KMS-11 (cell line): Measurements from ENCODE around the gene INPP5B.

ENCODE experiments used
- H2AFZ ChIP-seq: fragments of 200-600 bp; sonication (generic); 2 replicates; pipeline ENCODE4 v1.6.1; 2016; ENCODE audit warnings: antibody characterized with exemption, mixed run types, low read depth
- H3K27ac ChIP-seq: fragments of 200-600 bp; sonication (generic); 2 replicates; pipeline ENCODE4 v1.6.1; 2016; ENCODE audit warnings: mild to moderate bottlenecking, mixed run types
- H3K27me3 ChIP-seq: fragments of 200-600 bp; sonication (generic); 2 replicates; pipeline ENCODE4 v1.6.1; 2017; ENCODE audit warnings: mild to moderate bottlenecking, low read depth, mixed run types, moderate library complexity; ENCODE audit not compliant: insufficient read depth
- H3K36me3 ChIP-seq: fragments of 200-600 bp; sonication (generic); 2 replicates; pipeline ENCODE4 v1.6.1; 2017; ENCODE audit warnings: mild to moderate bottlenecking, mixed run types; ENCODE audit not compliant: insufficient read depth
- H3K4me1 ChIP-seq: fragments of 200-600 bp; sonication (generic); 2 replicates; pipeline ENCODE4 v1.6.1; 2016; ENCODE audit warnings: mild to moderate bottlenecking, low read depth, mixed run types; ENCODE audit not compliant: poor library complexity, severe bottlenecking
- H3K4me2 ChIP-seq: fragments of 200-600 bp; sonication (generic); 2 replicates; pipeline ENCODE4 v1.7.0; 2016; ENCODE audit warnings: mild to moderate bottlenecking, mixed run types
- H3K4me3 ChIP-seq: fragments of 200-600 bp; sonication (generic); IDR thresholded peaks from 2 replicates; pipeline ENCODE4 v1.6.1; 2017; ENCODE audit warnings: low read depth, low read length, mixed read lengths; ENCODE audit not compliant: insufficient read depth
- H3K79me2 ChIP-seq: fragments of 200-600 bp; sonication (generic); 2 replicates; pipeline ENCODE4 v1.6.1; 2016; ENCODE audit warnings: low read depth, mixed run types; ENCODE audit not compliant: insufficient read depth
- H3K9ac ChIP-seq: fragments of 200-600 bp; sonication (generic); 2 replicates; pipeline ENCODE4 v1.6.1; 2016; ENCODE audit warnings: mild to moderate bottlenecking, mixed run types
- H4K20me1 ChIP-seq: fragments of 200-600 bp; sonication (generic); 2 replicates; pipeline ENCODE4 v1.6.1; 2016; ENCODE audit warnings: mild to moderate bottlenecking, mixed run types; ENCODE audit not compliant: insufficient read depth
- TF ChIP-seq, protein P1 (sequence below): fragments of 200-600 bp; sonication (generic); conservative IDR thresholded peaks from 2 replicates; pipeline ENCODE4 v1.6.1; 2017; ENCODE audit warnings: low read depth, mild to moderate bottlenecking, antibody characterized with exemption, low read length, moderate library complexity, mixed read lengths

The INPP5B gene

DNA sequence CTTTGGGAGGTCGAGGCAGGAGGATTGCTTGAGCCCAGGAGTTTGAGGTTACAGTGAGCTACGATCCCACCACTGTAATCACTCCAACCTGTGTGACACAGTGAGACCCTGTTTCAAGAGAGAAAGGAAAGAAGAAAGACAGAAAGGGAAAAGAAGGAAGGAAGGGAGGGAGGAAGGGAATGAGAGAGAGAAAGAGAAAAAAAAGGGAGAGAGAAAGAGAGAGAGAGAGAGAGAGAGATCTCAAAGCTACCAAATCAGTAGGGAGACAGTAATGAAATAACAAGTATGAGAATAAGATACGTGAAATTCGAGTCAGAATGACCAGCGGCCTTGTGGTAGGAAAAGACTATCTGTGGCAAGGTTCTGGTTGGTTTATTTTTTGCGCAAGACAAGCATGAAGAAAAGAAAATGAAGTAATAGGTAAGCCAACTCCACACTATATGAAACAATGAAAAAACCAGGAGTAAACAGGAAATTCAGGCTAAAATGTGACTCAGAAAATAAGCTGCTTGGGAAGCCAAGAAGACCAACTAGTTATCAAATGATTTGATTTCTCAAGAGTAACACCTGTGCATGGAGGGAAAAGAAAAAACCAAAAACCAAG lies 96.4 kb downstream of the INPP5B start:
- Histone ChIP-seq H4K20me1 (no peaks in the 10 kb centered on the region), H3K9ac (no peak overlapping the region), H3K36me3 (no peaks in the 10 kb centered on the region), H3K4me3 (no peak overlapping the region), H3K4me1 (peaks cover 20% of the 10 kb centered on the region), H3K4me2 (no peak overlapping the region), H3K27ac (no peak overlapping the region), H3K79me2 (peaks cover 38% of the 10 kb centered on the region; the same call in 1 of the 2 replicates), H3K27me3 (no peaks in the 10 kb centered on the region), H2AFZ (no peak overlapping the region)
- TF ChIP-seq, protein P1, sequence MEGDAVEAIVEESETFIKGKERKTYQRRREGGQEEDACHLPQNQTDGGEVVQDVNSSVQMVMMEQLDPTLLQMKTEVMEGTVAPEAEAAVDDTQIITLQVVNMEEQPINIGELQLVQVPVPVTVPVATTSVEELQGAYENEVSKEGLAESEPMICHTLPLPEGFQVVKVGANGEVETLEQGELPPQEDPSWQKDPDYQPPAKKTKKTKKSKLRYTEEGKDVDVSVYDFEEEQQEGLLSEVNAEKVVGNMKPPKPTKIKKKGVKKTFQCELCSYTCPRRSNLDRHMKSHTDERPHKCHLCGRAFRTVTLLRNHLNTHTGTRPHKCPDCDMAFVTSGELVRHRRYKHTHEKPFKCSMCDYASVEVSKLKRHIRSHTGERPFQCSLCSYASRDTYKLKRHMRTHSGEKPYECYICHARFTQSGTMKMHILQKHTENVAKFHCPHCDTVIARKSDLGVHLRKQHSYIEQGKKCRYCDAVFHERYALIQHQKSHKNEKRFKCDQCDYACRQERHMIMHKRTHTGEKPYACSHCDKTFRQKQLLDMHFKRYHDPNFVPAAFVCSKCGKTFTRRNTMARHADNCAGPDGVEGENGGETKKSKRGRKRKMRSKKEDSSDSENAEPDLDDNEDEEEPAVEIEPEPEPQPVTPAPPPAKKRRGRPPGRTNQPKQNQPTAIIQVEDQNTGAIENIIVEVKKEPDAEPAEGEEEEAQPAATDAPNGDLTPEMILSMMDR, result no peak

DNA sequence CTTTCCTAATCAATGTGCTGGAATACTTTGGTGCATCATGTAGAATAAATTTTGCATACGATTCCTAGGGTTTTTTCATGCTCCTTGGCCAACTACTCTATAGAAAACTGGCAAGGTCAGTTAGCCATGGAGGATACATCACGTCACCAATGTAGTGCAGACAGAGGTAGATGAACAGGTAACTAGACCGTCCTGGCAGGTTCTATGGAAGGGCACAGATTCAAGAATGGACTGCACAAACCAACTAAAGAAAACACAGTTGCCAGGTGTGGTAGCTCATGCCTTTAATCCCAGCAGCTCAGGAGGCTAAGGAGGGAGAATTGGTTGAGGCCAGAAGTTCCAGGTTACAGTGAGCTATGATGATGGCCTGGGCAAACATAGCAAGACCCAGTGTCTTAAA lies 97.4 kb downstream of the INPP5B start:
- Histone ChIP-seq H3K27me3 (no peaks in the 10 kb centered on the region), H3K4me2 (no peak overlapping the region), H3K36me3 (no peaks in the 10 kb centered on the region), H3K79me2 (peaks cover 38% of the 10 kb centered on the region; the same call in 1 of the 2 replicates), H3K4me1 (peaks cover 25% of the 10 kb centered on the region), H3K9ac (no peak overlapping the region), H3K27ac (no peak overlapping the region), H3K4me3 (no peak overlapping the region), H2AFZ (no peak overlapping the region), H4K20me1 (no peaks in the 10 kb centered on the region)
- TF ChIP-seq, protein P1, result no peak

- Histone ChIP-seq H3K79me2 (peaks cover 30% of the 10 kb centered on the region; the same call in 1 of the 2 replicates), H3K27ac (no peak overlapping the region), H3K9ac (no peak overlapping the region), H2AFZ (no peak overlapping the region), H3K4me1 (peaks cover 36% of the 10 kb centered on the region), H3K36me3 (no peaks in the 10 kb centered on the region; the same call in 1 of the 2 replicates), H4K20me1 (no peaks in the 10 kb centered on the region), H3K4me3 (no peak overlapping the region), H3K27me3 (no peaks in the 10 kb centered on the region), H3K4me2 (no peak overlapping the region; the same call in 1 of the 2 replicates)
- TF ChIP-seq, protein P1, result no peak
Measured at GRCh38 chr1:37846647-37847339, 100.1 kb downstream of the INPP5B start.

DNA sequence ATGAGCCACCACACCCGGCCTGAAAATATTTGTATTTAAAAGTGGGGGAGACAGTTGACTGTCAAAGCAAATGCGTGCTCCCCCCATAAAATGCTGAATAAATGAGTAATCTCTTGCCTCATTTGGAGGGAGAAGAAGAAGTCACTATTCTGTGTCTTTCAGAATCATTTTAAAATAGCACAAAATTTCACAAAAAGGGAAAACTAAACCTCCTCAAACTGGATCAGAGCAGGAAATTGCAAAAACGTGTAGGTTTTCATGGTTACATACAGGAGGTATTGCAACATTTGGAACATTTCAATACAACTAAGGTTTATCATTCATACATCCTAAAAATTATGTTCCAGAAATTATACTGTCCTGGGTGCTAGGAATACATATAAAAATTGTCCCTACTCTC lies 101.1 kb downstream of the INPP5B start:
- Histone ChIP-seq H4K20me1 (no peaks in the 10 kb centered on the region), H3K4me1 (peaks cover 36% of the 10 kb centered on the region), H3K4me2 (no peak overlapping the region), H2AFZ (no peak overlapping the region), H3K9ac (no peak overlapping the region), H3K27ac (no peak overlapping the region), H3K79me2 (peaks cover 29% of the 10 kb centered on the region; the same call in 1 of the 2 replicates), H3K4me3 (no peak overlapping the region), H3K27me3 (no peaks in the 10 kb centered on the region), H3K36me3 (no peaks in the 10 kb centered on the region; the same call in 1 of the 2 replicates)
- TF ChIP-seq, protein P1, result no peak
